NCI-H510A treated with DMSO at 0.1 percent for 48 hours (cell line): ENCODE measurements around the gene TLE7.

Experiments used
- DNase-seq: peaks from one replicate; lab custom pipeline; 2025; lab: John Stamatoyannopoulos, UW

Gene TLE7

GRCh38 chr16:71412270-71413160 lies 29.3 kb downstream of the TLE7 start:
- DNase-seq, result peak; percentile 58

GRCh38 chr16:71410146-71410545 lies 31.7 kb downstream of the TLE7 start:
- DNase-seq, result no peak

- no peak for DNase-seq
These were observed 32.7 kb downstream of the TLE7 start for GRCh38 chr16:71409011-71409775.

DNA sequence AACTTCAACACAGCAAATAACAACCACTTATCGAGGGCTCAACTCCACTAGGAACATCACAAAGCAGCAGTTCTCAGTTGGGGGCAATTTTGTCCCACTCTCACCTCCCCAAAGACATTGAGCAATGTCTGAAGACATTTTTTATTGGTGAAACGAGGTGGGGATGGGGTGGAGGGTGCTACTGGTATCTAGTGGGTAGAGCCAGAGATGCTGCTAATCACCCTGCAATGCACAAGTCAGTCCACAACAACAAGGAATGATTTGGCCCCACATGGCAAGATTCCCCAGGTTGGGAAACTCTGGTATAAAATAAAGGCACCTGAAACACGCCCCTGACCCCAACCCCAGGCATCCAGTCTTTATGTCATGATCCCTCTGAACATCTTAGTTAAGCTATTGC lies 33.3 kb downstream of the TLE7 start:
- DNase-seq, result no peak

DNA sequence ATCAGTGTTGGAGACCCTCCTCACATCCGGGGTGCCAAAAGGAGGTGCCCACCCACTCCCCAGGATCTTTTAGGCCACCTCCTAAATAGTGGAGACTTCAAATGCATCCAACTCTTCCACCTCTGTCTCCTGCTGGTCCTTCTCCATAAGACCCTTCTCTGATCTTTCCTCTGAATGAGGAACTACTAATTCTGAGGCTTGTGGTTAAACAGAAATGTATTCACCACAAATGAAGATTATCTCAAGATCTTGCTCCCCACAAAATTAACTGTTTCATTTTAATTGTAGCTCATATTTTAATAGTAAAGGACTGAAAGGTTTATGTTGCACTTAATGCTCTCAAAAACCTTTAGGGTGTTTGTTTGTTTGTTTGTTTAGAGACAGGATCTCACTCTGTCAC lies 34.1 kb downstream of the TLE7 start:
- DNase-seq, result no peak

GRCh38 chr16:71406724-71407123 lies 35.1 kb downstream of the TLE7 start:
- DNase-seq, result no peak

GRCh38 chr16:71406316-71406715 lies 35.5 kb downstream of the TLE7 start:
- DNase-seq, result no peak

DNA sequence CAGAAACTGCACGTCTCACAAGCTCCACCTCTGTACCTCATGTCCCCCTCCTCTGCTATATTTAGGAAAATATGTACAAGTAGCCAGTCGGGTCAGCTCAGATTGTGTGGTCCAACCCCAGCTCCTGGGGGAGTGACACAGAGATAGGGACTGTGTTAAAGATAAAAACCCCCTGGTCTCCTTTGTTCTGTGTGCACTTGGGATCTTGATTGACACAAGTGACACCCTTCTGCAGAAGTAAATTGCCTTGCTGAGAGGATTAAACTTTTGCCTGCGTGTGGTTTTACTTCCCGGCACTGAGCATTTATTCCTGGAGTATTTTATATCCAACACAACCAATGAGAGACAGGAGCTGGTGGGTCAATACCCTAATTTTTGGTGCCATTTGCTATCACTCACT lies 37.5 kb downstream of the TLE7 start:
- DNase-seq, result no peak

GRCh38 chr16:71402674-71403073 lies 39.2 kb downstream of the TLE7 start:
- no peak for DNase-seq

- no peak for DNase-seq
These were observed 39.8 kb downstream of the TLE7 start for GRCh38 chr16:71402007-71402406.

DNA sequence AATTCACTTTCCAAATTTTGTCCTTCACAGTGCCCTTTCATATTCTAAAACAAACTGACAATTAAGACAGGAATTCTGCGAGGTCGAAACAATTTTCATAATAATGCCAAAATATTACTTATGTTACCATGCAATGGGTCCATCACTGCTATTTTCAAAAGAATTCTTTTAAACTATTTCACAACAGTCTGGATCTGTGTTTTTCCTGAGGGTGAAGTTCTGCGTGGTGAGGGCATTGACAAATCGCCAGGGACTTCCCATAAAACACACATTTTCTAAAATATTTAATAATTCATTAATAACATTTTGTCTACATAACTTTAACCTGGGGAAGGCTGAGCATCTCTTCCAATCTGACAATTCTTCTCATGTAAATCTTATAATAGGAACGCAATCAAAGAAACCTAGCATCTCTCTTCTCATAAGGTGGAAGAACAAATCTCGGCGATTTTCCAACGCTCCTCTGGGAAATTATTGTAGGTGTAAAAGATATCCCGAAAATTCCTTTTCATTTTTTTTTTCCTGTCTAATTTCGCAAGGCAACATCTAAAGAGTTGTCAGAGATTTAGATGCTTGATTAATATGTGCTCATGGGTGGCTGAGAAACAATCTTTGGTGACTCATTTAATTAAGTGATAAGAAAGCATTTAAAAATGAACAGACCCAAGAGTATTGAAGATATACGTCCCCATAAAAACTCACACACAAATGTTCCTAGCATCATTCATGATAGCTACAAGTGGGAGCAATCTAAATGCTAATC lies 41.9 kb downstream of the TLE7 start:
- DNase-seq, result no peak

DNA sequence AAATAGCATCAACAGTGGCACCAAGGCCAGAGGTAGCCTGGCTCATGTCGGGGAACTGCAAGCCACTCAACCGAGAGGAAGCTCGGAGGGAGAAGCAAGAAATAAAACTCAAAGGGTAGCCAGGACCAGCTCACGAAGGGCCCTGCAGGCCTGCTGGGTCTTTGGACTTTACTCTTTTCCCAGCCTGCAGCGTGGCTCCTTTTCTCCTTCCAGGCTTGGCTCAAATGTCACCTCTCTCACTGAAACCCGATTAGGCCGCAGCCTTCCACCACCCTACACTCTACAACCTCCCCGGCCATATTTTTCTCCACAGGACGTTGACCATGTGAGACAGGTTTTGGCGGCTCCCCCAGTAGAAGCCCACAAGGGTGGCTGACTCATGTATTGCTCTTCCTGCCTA lies 45.3 kb downstream of the TLE7 start:
- no peak for DNase-seq

- DNase-seq, result no peak
These were observed 52.5 kb downstream of the TLE7 start for GRCh38 chr16:71389330-71389729.

DNA sequence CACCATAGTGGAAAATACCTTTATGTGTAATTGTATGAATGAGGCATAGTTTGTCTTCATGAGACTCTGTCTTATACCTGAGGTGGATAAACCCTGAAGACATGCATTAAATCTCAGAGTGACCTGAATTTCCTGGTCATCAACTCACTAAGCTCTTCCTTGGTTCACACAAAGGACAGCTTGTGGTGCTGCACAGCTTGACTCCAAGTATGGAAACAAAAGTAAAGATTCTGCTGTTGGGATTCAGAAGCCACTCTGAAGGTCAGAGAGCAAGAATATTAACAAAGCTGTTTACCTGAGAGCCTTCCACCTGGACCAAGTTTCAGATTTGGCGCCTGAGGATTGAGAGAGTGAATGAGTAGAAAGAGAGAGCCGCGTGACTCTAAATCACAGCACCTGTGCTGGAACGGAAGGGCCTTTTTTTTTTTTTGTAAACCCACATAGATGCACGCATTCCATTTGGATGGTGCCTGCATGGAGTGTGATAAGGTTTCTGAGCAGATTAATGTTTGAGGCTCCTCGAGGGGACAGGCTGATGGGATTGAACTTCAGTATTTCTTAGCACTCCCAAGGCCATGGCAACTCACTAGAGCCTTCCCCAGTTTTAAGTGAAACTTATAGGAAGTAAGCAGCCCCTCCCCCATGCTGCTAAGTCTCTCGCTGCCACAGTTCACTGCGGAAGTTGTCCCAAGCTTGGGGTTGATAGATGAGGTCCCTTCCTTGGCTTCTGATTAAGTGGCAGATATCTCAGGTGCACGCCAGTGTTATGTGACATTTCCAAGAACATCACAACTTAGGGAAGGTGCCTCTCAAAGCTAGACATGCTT lies 54.6 kb downstream of the TLE7 start:
- no peak for DNase-seq

- no peak for DNase-seq
These were observed 57.7 kb downstream of the TLE7 start for GRCh38 chr16:71384073-71384724.

DNA sequence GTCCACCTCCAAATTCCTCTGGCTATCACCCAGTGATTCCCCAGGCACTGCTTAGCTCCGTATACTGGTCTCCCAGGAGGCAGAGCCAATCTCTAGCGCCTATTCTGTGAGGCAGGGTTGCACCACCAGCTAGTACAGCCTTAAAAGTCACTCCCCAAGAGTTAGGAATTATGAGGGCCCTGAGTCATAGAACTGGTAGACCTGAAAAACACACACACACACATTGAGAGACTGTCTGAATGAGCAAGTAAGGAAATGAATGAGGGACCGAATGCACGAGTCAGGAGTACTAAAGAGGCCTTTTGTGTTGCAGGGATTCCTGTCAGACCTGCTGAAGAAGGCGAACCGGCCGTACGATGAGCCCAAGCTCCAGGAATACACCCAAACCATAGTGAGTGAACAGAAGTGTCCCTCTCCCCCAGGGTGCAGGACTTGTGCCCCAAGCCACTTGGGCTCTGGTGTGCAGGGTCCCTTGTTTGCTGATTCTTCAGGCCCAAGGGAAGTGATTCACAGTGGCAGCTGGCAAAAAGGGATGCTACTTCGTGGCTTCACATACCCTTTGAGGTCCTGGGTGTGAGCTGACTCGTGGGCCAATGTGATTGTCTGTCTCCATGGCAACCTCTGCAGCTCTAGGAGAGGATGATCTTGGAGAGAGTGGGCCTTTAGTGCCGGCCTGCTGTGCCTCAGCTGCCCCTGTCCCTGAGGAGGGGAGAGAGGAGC lies 58.6 kb downstream of the TLE7 start:
- DNase-seq, result no peak

GRCh38 chr16:71380831-71381230 lies 61.0 kb downstream of the TLE7 start:
- no peak for DNase-seq
